OCI-LY1 (cell line): Measurements from ENCODE around the gene C14orf180.

Source experiments
- H2AFZ ChIP-seq: fragments of 200-600 bp; sonication (generic), shearing (Covaris generic); 2 replicates; pipeline ENCODE4 v1.6.0; 2014; ENCODE audit warnings: antibody characterized with exemption, mild to moderate bottlenecking, low read length
- H3F3A ChIP-seq: fragments of 200-600 bp; sonication (generic), shearing (Covaris generic); 2 replicates; pipeline ENCODE4 v1.6.0; 2014; ENCODE audit warnings: mild to moderate bottlenecking, antibody characterized with exemption, low read length, moderate library complexity; ENCODE audit not compliant: insufficient read depth
- H3K27ac ChIP-seq: fragments of 200-600 bp; sonication (generic); 2 replicates; pipeline ENCODE4 v1.5.1; 2014; ENCODE audit warnings: low read length, mixed run types, mild to moderate bottlenecking, low read depth; ENCODE audit not compliant: poor library complexity, severe bottlenecking
- H3K27me3 ChIP-seq: fragments of 200-600 bp; sonication (generic); 2 replicates; pipeline ENCODE4 v1.6.0; 2014; ENCODE audit warnings: antibody characterized with exemption, mild to moderate bottlenecking, low read length, moderate library complexity; ENCODE audit not compliant: insufficient read depth
- H3K36me3 ChIP-seq: fragments of 200-600 bp; sonication (generic); 2 replicates; pipeline ENCODE4 v1.6.1; 2014; ENCODE audit warnings: mild to moderate bottlenecking, antibody characterized with exemption, low read length, moderate library complexity, mixed read lengths; ENCODE audit not compliant: insufficient read depth
- H3K4me1 ChIP-seq: fragments of 200-600 bp; sonication (generic); 2 replicates; pipeline ENCODE4 v1.5.1; 2014; ENCODE audit warnings: mild to moderate bottlenecking, low read length, moderate library complexity; ENCODE audit not compliant: insufficient read depth, severe bottlenecking
- H3K4me2 ChIP-seq: fragments of 200-600 bp; sonication (generic), shearing (Covaris generic); 2 replicates; pipeline ENCODE4 v1.6.1; 2014; ENCODE audit warnings: low read length
- H3K4me3 ChIP-seq: fragments of 200-600 bp; sonication (generic); 2 replicates; pipeline ENCODE4 v1.5.1; 2014; ENCODE audit warnings: low read length, low read depth, mild to moderate bottlenecking, mixed read lengths; ENCODE audit not compliant: poor library complexity, severe bottlenecking
- H3K79me2 ChIP-seq: fragments of 200-600 bp; shearing (Covaris generic); 2 replicates; pipeline ENCODE4 v1.6.1; 2016; ENCODE audit warnings: mixed run types, low read length, mixed read lengths; ENCODE audit not compliant: insufficient read depth
- H3K9ac ChIP-seq: fragments of 200-600 bp; sonication (generic), shearing (Covaris generic); 2 replicates; pipeline ENCODE4 v1.6.1; 2014; ENCODE audit warnings: mild to moderate bottlenecking, low read length, mixed read lengths
- H3K9me2 ChIP-seq: fragments of 200-600 bp; sonication (generic), shearing (Covaris generic); 2 replicates; pipeline ENCODE4 v1.6.1; 2014; ENCODE audit warnings: low read depth, mild to moderate bottlenecking, low read length, mixed read lengths
- H3K9me3 ChIP-seq: fragments of 200-600 bp; shearing (Covaris generic); 2 replicates; pipeline ENCODE4 v1.6.1; 2014; ENCODE audit warnings: low read length, mixed read lengths
- H4K20me1 ChIP-seq: fragments of 200-600 bp; sonication (generic), shearing (Covaris generic); 2 replicates; pipeline ENCODE4 v1.6.0; 2016; ENCODE audit warnings: mild to moderate bottlenecking, low read length; ENCODE audit not compliant: insufficient read depth
- CTCF ChIP-seq: fragments of 200-600 bp; sonication (generic), shearing (Covaris generic); IDR thresholded peaks from 2 replicates; pipeline ENCODE4 v1.5.1; 2017; ENCODE audit warnings: mild to moderate bottlenecking, antibody characterized with exemption, low read length, moderate library complexity, mixed read lengths
- EZH2 ChIP-seq: fragments of 200-600 bp; sonication (generic), shearing (Covaris generic); IDR thresholded peaks from 2 replicates; pipeline ENCODE4 v1.8.0; 2017; ENCODE audit warnings: borderline replicate concordance, mixed run types, mild to moderate bottlenecking, antibody characterized with exemption, low read length, moderate library complexity, mixed read lengths

The C14orf180 gene

GRCh38 chr14:104573930-104574329, 5.6 kb upstream of the C14orf180 start:
- TF ChIP-seq CTCF (no peak), EZH2 (no peak)
- Histone ChIP-seq H3K4me3 (no peak overlapping the region), H3F3A (no peaks in the 10 kb centered on the region), H3K4me1 (no peaks in the 10 kb centered on the region), H3K9ac (no peak overlapping the region), H3K36me3 (no peaks in the 10 kb centered on the region), H3K9me2 (no peaks in the 10 kb centered on the region), H3K27me3 (peaks cover 22% of the 10 kb centered on the region), H3K4me2 (no peak overlapping the region), H2AFZ (no peak overlapping the region), H4K20me1 (no peaks in the 10 kb centered on the region), H3K27ac (no peak overlapping the region), H3K79me2 (no peaks in the 10 kb centered on the region), H3K9me3 (no peaks in the 10 kb centered on the region)

- no peaks in the 10 kb centered on the region for H3K9me2 ChIP-seq
- H3F3A ChIP-seq, result no peaks in the 10 kb centered on the region
- no peaks in the 10 kb centered on the region for H3K4me1 ChIP-seq
- H4K20me1 ChIP-seq, result no peaks in the 10 kb centered on the region
- no peaks in the 10 kb centered on the region for H3K36me3 ChIP-seq
- no peak overlapping the region for H3K27ac ChIP-seq
- peaks cover 17% of the 10 kb centered on the region; the same call in 1 of the 2 replicates for H3K27me3 ChIP-seq
- no peak overlapping the region for H2AFZ ChIP-seq
- TF ChIP-seq CTCF (no peak), EZH2 (no peak)
- H3K79me2 ChIP-seq, result no peaks in the 10 kb centered on the region
- H3K9me3 ChIP-seq, result no peaks in the 10 kb centered on the region
- H3K4me2 ChIP-seq, result no peak overlapping the region
- H3K4me3 ChIP-seq, result no peak overlapping the region
- no peak overlapping the region for H3K9ac ChIP-seq
Measured at GRCh38 chr14:104574536-104574935, 5.0 kb upstream of the C14orf180 start.

GRCh38 chr14:104574978-104575583, 4.5 kb upstream of the C14orf180 start:
- H3F3A ChIP-seq, result no peaks in the 10 kb centered on the region
- no peaks in the 10 kb centered on the region for H3K36me3 ChIP-seq
- H3K9ac ChIP-seq, result no peak overlapping the region
- peaks cover 12% of the 10 kb centered on the region; the same call in 1 of the 2 replicates for H3K27me3 ChIP-seq
- H3K9me2 ChIP-seq, result no peaks in the 10 kb centered on the region
- no peak overlapping the region for H2AFZ ChIP-seq
- H3K4me3 ChIP-seq, result no peak overlapping the region
- H3K4me2 ChIP-seq, result no peak overlapping the region
- H4K20me1 ChIP-seq, result no peaks in the 10 kb centered on the region
- no peaks in the 10 kb centered on the region for H3K79me2 ChIP-seq
- TF ChIP-seq EZH2, result no peak
- no peak for TF ChIP-seq CTCF
- H3K27ac ChIP-seq, result no peak overlapping the region
- H3K4me1 ChIP-seq, result no peaks in the 10 kb centered on the region
- no peaks in the 10 kb centered on the region for H3K9me3 ChIP-seq
